VCaP (cell line): Measurements from ENCODE around the gene TRPM5.

Experiments used
- H3K27ac ChIP-seq: fragments of 450-650 bp; 2 replicates; pipeline ENCODE4 v1.5.1; 2017
- TF ChIP-seq, protein P1 (sequence below): fragments of 450-650 bp; conservative IDR thresholded peaks from 2 replicates; pipeline ENCODE4 v1.5.1; 2017; ENCODE audit warnings: mild to moderate bottlenecking, moderate library complexity

Gene TRPM5

DNA sequence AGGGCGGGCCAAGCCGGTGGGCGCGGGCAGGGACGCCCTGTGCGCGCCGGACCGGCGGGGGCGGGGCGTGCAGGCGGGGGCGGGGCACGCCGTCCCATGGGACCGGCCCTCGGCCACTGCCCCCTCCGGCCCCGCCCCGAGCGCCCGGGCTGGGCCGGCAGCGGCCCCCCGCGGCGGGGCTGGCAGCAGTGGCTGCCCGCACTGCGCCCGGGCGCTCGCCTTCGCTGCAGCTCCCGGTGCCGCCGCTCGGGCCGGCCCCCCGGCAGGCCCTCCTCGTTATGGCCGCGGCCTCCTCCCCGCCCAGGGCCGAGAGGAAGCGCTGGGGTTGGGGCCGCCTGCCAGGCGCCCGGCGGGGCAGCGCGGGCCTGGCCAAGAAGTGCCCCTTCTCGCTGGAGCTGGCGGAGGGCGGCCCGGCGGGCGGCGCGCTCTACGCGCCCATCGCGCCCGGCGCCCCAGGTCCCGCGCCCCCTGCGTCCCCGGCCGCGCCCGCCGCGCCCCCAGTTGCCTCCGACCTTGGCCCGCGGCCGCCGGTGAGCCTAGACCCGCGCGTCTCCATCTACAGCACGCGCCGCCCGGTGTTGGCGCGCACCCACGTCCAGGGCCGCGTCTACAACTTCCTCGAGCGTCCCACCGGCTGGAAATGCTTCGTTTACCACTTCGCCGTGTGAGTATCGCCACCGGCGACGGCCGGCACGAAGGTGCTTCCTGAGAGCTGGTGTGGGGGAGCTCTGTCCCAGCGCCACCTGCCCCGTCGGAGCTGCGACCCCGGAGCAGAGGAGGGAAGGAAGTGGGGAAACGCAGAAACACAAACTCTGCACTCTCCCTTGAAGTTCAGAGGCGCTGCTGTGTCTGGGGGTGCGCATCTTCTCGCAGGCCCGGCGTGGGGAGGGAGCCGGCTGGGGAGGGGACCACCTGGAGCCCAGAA, 769 bp upstream of the TRPM5 start, which contains the start of gene KCNQ1:
TSS of gene KCNQ1 (plus strand) at position 188 of the 925 bp plus-strand sequence. CDS start at position 279, 91 bp downstream.
- H3K27ac ChIP-seq: peak within 1 kb of the TSS; percentile 75
- TF ChIP-seq, protein P1, sequence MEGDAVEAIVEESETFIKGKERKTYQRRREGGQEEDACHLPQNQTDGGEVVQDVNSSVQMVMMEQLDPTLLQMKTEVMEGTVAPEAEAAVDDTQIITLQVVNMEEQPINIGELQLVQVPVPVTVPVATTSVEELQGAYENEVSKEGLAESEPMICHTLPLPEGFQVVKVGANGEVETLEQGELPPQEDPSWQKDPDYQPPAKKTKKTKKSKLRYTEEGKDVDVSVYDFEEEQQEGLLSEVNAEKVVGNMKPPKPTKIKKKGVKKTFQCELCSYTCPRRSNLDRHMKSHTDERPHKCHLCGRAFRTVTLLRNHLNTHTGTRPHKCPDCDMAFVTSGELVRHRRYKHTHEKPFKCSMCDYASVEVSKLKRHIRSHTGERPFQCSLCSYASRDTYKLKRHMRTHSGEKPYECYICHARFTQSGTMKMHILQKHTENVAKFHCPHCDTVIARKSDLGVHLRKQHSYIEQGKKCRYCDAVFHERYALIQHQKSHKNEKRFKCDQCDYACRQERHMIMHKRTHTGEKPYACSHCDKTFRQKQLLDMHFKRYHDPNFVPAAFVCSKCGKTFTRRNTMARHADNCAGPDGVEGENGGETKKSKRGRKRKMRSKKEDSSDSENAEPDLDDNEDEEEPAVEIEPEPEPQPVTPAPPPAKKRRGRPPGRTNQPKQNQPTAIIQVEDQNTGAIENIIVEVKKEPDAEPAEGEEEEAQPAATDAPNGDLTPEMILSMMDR: peak; percentile 32

DNA sequence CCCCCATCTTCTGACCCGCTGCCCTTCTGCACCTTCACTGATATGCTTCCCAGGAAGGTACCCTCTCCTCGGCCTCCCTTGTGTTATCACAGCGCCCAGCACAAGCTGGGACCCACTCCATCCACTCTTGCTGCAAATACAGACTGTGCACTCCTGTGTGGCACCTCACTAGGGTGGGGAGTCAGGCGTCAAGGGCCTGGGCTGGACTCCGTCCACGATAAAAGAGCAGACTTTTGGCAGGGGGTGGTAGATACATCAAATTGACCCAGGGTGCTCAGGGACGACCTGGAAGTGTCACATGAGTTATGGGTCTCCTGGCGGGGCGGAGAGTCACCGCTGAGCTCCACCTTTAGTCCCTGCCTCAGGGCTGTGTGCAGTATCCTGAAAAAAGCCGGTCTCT, 908 bp downstream of the TRPM5 start:
- H3K27ac ChIP-seq: peak overlapping the region; percentile 24; the same call in 1 of the 2 replicates
- TF ChIP-seq, protein P1: no peak

DNA sequence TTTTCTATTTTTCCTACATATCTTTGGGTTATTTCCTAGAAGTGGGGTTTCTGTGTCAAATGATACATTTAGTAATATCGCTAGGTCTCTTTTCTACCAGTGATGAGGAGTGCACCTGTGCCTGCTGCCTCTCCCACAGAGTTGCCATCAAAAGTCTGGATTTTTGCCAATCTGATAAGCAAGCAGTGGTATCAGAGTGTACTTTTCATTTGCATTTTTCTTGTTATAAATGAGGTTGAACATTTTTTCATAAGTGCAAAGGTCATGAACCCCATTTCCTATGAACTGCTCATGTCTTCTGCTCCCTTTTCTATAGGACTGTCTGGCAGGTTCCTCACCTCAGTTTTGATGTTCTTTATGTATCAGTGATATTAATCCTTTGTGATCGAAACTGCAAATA, 1.7 kb downstream of the TRPM5 start:
- TF ChIP-seq, protein P1: no peak
- H3K27ac ChIP-seq: peak overlapping the region; percentile 24; the same call in 1 of the 2 replicates

DNA sequence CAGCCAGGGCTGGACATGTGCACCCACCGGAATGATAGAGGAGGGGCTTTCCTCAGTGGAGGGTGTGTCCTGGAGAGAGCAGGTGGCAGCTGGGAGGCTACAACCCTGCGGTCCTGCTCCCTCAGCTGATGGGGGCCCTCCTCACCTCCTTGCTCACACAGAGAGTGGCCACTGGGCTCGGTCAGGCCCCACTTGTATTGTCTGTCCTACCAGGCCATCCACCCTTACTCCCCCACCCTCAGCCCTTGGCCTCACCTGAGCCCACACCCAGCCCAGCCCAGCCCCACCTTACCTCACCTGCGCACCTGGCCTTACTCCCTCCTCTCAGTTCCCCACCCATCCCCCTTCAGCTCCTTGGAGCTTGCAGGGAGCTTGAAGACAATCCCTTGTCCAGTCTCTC, 3.1 kb downstream of the TRPM5 start:
- no peak overlapping the region for H3K27ac ChIP-seq
- TF ChIP-seq, protein P1: no peak

DNA sequence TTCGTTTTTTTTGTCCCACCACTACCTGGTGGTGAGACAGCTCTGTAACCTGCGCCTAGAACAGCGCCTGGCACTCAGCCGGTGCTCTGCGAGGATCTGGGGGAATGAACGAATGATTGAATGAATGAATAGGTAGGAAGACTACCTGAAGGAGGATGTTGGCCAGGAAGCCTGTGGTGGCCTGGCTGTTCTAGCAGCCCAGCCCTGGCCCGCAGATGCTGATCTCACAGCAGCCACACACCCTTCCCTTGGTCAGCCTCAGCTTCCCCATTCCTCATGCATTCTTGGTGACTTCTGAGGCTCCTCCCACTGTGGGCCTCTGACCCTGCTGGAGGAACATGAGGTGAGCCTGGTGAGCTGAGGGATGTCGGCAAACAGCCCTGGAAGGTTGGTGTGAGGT, 3.7 kb downstream of the TRPM5 start:
- no peak overlapping the region for H3K27ac ChIP-seq
- TF ChIP-seq, protein P1: no peak

DNA sequence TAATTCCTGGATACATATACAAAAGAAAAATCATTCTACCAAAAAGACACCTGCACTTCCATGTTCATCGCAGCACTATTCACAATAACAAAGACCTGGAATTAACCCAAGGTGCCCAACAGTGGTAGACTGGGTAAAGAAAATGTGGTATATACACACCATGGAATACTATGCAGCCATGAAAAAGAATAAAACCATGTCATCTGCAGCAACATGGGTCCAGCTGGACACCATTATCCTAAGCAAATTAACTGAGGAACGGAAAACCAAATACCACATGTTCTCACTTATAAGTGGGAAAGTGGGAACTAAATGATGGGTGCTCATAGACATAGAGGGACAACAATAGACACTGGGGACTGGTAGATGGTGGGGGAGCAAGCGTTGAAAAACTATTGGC, 4.5 kb downstream of the TRPM5 start:
- TF ChIP-seq, protein P1: no peak
- H3K27ac ChIP-seq: no peak overlapping the region

DNA sequence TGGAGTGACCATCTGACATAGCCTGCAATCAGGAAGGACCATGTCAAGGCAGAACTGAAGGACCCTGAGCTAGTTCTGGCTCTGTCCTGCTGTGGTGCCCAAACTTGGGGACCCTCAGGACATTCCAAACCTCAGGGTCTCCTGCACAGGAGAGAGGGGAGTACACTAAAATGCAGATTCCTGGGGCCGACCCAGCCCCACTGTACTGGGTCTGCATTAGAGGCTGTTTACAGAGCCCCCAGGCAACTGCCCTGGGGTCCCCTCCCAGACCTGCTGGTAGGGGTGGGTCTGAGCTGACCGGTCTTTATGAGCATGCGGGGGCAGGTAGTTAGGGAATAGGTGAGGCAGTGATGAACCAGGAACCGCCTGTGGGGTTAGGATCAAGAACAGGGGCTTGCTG, 6.8 kb downstream of the TRPM5 start:
- H3K27ac ChIP-seq: no peak overlapping the region
- TF ChIP-seq, protein P1: no peak
